Mesendoderm (in vitro differentiated cells): ENCODE data around the gene KCNQ1.

Source experiments
- DNase-seq: peaks from one replicate; pipeline ENCODE4 v3.0.0; 2013
- H2AK5ac ChIP-seq: 2 replicates; pipeline ENCODE4 v1.6.1; 2013; ENCODE audit warnings: low read length, inconsistent platforms
- H2BK120ac ChIP-seq: 2 replicates; pipeline ENCODE4 v1.6.1; 2013; ENCODE audit warnings: low read depth, mild to moderate bottlenecking, low read length, moderate library complexity, mixed read lengths
- H2BK15ac ChIP-seq: replicated peaks from 2 replicates; pipeline ENCODE4 v1.6.1; 2013; ENCODE audit warnings: low read depth, mild to moderate bottlenecking, moderate library complexity
- H2BK5ac ChIP-seq: 2 replicates; pipeline ENCODE4 v1.6.1; 2013; ENCODE audit warnings: low read length, inconsistent platforms
- H3K18ac ChIP-seq: 2 replicates; pipeline ENCODE4 v1.6.1; 2013; ENCODE audit warnings: mild to moderate bottlenecking, low read length, mixed read lengths
- H3K23ac ChIP-seq: one replicate; pipeline ENCODE4 v1.6.1; 2013; ENCODE audit warnings: low read length
- H3K27ac ChIP-seq: 2 replicates; pipeline ENCODE4 v1.5.1; 2013; ENCODE audit warnings: low read depth, mild to moderate bottlenecking, inconsistent platforms, low read length, moderate library complexity
- H3K27me3 ChIP-seq: 2 replicates; pipeline ENCODE4 v1.6.1; 2013; ENCODE audit warnings: low read length, control low read depth, mild to moderate bottlenecking, inconsistent platforms; ENCODE audit not compliant: insufficient read depth, poor library complexity
- H3K36me3 ChIP-seq: 2 replicates; pipeline ENCODE4 v1.6.1; 2013; ENCODE audit warnings: low read length, inconsistent platforms; ENCODE audit not compliant: control insufficient read depth, insufficient read depth
- H3K4ac ChIP-seq: one replicate; pipeline ENCODE4 v1.6.1; 2013; ENCODE audit warnings: low read depth, mild to moderate bottlenecking, low read length, moderate library complexity
- H3K4me1 ChIP-seq: 2 replicates; pipeline ENCODE4 v1.6.1; 2013; ENCODE audit warnings: low read depth, low read length, inconsistent platforms; ENCODE audit not compliant: control insufficient read depth
- H3K4me2 ChIP-seq: 2 replicates; pipeline ENCODE4 v1.6.1; 2013; ENCODE audit warnings: low read length
- H3K4me3 ChIP-seq: 2 replicates; pipeline ENCODE4 v1.5.1; 2013; ENCODE audit warnings: mild to moderate bottlenecking, low read length
- H3K56ac ChIP-seq: one replicate; pipeline ENCODE4 v1.6.1; 2013; ENCODE audit warnings: low read length
- H3K79me1 ChIP-seq: 2 replicates; pipeline ENCODE4 v1.6.1; 2013; ENCODE audit warnings: low read length, inconsistent platforms
- H3K79me2 ChIP-seq: 2 replicates; pipeline ENCODE4 v1.6.1; 2013; ENCODE audit warnings: mild to moderate bottlenecking, low read length; ENCODE audit not compliant: control insufficient read depth, insufficient read depth
- H3K9ac ChIP-seq: 2 replicates; pipeline ENCODE4 v1.6.1; 2013; ENCODE audit warnings: low read length, inconsistent platforms
- H4K5ac ChIP-seq: one replicate; pipeline ENCODE4 v1.6.1; 2013; ENCODE audit warnings: low read length
- H4K8ac ChIP-seq: one replicate; pipeline ENCODE4 v1.6.1; 2013; ENCODE audit warnings: low read depth, mild to moderate bottlenecking, control low read depth, low read length, moderate library complexity
- WGBS: extraction: QIAGEN DNeasy Blood & Tissue Kit; methylation state at CpG from one replicate; pipeline ENCODE4 v1.1.7; 2013; ENCODE audit warnings: low lambda C conversion rate, missing lambda C conversion rate; ENCODE audit not compliant: insufficient coverage; ENCODE audit errors: extremely low coverage; 5-methylcytosine and 5-hydroxymethylcytosine counted together

KCNQ1 gene

GRCh38 chr11:2585566-2586086 lies 140.8 kb downstream of the KCNQ1 start:
- H3K4ac ChIP-seq = no peak overlapping the region
- WGBS = no CpG with 5 or more reads among the region's 6 CpGs
- H3K4me3 ChIP-seq = no peak overlapping the region
- no peak overlapping the region for H2BK120ac ChIP-seq
- no peak overlapping the region for H2AK5ac ChIP-seq
- no peak overlapping the region for H2BK5ac ChIP-seq
- no peaks in the 10 kb centered on the region for H3K79me1 ChIP-seq
- no peak overlapping the region for H3K27ac ChIP-seq
- H2BK15ac ChIP-seq = no peak overlapping the region
- no peak overlapping the region for H3K18ac ChIP-seq
- no peak overlapping the region for H4K8ac ChIP-seq
- no peak overlapping the region for H3K4me2 ChIP-seq
- no peak overlapping the region for H4K5ac ChIP-seq
- no peaks in the 10 kb centered on the region for H3K79me2 ChIP-seq
- H3K23ac ChIP-seq = no peak overlapping the region
- H3K27me3 ChIP-seq = no peaks in the 10 kb centered on the region
- DNase-seq = no peak
- no peak overlapping the region for H3K56ac ChIP-seq
- no peak overlapping the region for H3K9ac ChIP-seq
- no peaks in the 10 kb centered on the region for H3K4me1 ChIP-seq
- H3K36me3 ChIP-seq = no peaks in the 10 kb centered on the region

GRCh38 chr11:2586087-2586792 lies 141.4 kb downstream of the KCNQ1 start:
- Histone ChIP-seq H3K4me2 (no peak overlapping the region), H4K5ac (no peak overlapping the region), H3K27me3 (no peaks in the 10 kb centered on the region), H3K79me1 (no peaks in the 10 kb centered on the region), H3K36me3 (no peaks in the 10 kb centered on the region), H3K56ac (no peak overlapping the region), H3K4me1 (no peaks in the 10 kb centered on the region), H3K4me3 (no peak overlapping the region), H3K18ac (no peak overlapping the region), H2BK5ac (no peak overlapping the region), H3K79me2 (no peaks in the 10 kb centered on the region), H3K9ac (no peak overlapping the region), H4K8ac (no peak overlapping the region), H3K23ac (no peak overlapping the region), H3K4ac (no peak overlapping the region), H2BK15ac (no peak overlapping the region), H3K27ac (no peak overlapping the region), H2BK120ac (no peak overlapping the region), H2AK5ac (no peak overlapping the region)
- no peak for DNase-seq
- no CpG with 5 or more reads among the region's 18 CpGs for WGBS

GRCh38 chr11:2586793-2587131 lies 142.0 kb downstream of the KCNQ1 start:
- H3K4me3 ChIP-seq = no peak overlapping the region
- H3K56ac ChIP-seq = no peak overlapping the region
- H3K27me3 ChIP-seq = no peaks in the 10 kb centered on the region
- H2BK15ac ChIP-seq = no peak overlapping the region
- no peak overlapping the region for H3K4ac ChIP-seq
- no peak overlapping the region for H3K18ac ChIP-seq
- H2BK5ac ChIP-seq = no peak overlapping the region
- no peak overlapping the region for H3K4me2 ChIP-seq
- H3K4me1 ChIP-seq = no peaks in the 10 kb centered on the region
- no peaks in the 10 kb centered on the region for H3K79me2 ChIP-seq
- H4K5ac ChIP-seq = no peak overlapping the region
- no peak overlapping the region for H3K23ac ChIP-seq
- H4K8ac ChIP-seq = no peak overlapping the region
- no peak overlapping the region for H3K27ac ChIP-seq
- no peaks in the 10 kb centered on the region for H3K79me1 ChIP-seq
- no peak overlapping the region for H3K9ac ChIP-seq
- H2BK120ac ChIP-seq = no peak overlapping the region
- WGBS = no CpG with 5 or more reads among the region's 5 CpGs
- no peaks in the 10 kb centered on the region for H3K36me3 ChIP-seq
- no peak overlapping the region for H2AK5ac ChIP-seq
- no peak for DNase-seq

- no peak for DNase-seq
- H3K27me3 ChIP-seq = no peaks in the 10 kb centered on the region
- H3K4ac ChIP-seq = no peak overlapping the region
- no peak overlapping the region for H3K4me3 ChIP-seq
- no peaks in the 10 kb centered on the region for H3K36me3 ChIP-seq
- no peak overlapping the region for H3K27ac ChIP-seq
- no peak overlapping the region for H4K8ac ChIP-seq
- no peak overlapping the region for H2BK15ac ChIP-seq
- no peak overlapping the region for H3K56ac ChIP-seq
- H2BK5ac ChIP-seq = no peak overlapping the region
- H3K79me2 ChIP-seq = no peaks in the 10 kb centered on the region
- no peak overlapping the region for H2BK120ac ChIP-seq
- no CpG with 5 or more reads among the region's 20 CpGs for whole genome bisulfite sequencing
- H3K4me1 ChIP-seq = no peaks in the 10 kb centered on the region
- no peaks in the 10 kb centered on the region for H3K79me1 ChIP-seq
- H3K18ac ChIP-seq = no peak overlapping the region
- H3K4me2 ChIP-seq = no peak overlapping the region
- H3K23ac ChIP-seq = no peak overlapping the region
- H4K5ac ChIP-seq = no peak overlapping the region
- no peak overlapping the region for H2AK5ac ChIP-seq
- no peak overlapping the region for H3K9ac ChIP-seq
These were observed 142.5 kb downstream of the KCNQ1 start for GRCh38 chr11:2587132-2587930.

GRCh38 chr11:2587976-2588748 lies 143.4 kb downstream of the KCNQ1 start:
- Histone ChIP-seq H3K27ac (no peak overlapping the region), H3K79me2 (no peaks in the 10 kb centered on the region), H3K4ac (no peak overlapping the region), H2BK5ac (no peak overlapping the region), H3K56ac (no peak overlapping the region), H3K18ac (no peak overlapping the region), H3K36me3 (no peaks in the 10 kb centered on the region), H3K27me3 (no peaks in the 10 kb centered on the region), H2AK5ac (no peak overlapping the region), H3K4me2 (no peak overlapping the region), H4K8ac (no peak overlapping the region), H3K9ac (no peak overlapping the region), H3K79me1 (no peaks in the 10 kb centered on the region), H3K4me1 (no peaks in the 10 kb centered on the region), H2BK15ac (no peak overlapping the region), H3K23ac (no peak overlapping the region), H3K4me3 (no peak overlapping the region), H4K5ac (no peak overlapping the region), H2BK120ac (no peak overlapping the region)
- DNase-seq = no peak
- no CpG with 5 or more reads among the region's 25 CpGs for WGBS
